OCI-LY1 (cell line): ENCODE measurements around the gene BBC3.

Source experiments
- H2AFZ ChIP-seq: fragments of 200-600 bp; sonication (generic), shearing (Covaris generic); 2 replicates; pipeline ENCODE4 v1.6.0; 2014; ENCODE audit warnings: antibody characterized with exemption, mild to moderate bottlenecking, low read length
- H3F3A ChIP-seq: fragments of 200-600 bp; sonication (generic), shearing (Covaris generic); 2 replicates; pipeline ENCODE4 v1.6.0; 2014; ENCODE audit warnings: mild to moderate bottlenecking, antibody characterized with exemption, low read length, moderate library complexity; ENCODE audit not compliant: insufficient read depth
- H3K27ac ChIP-seq: fragments of 200-600 bp; sonication (generic); 2 replicates; pipeline ENCODE4 v1.5.1; 2014; ENCODE audit warnings: low read length, mixed run types, mild to moderate bottlenecking, low read depth; ENCODE audit not compliant: poor library complexity, severe bottlenecking
- H3K27me3 ChIP-seq: fragments of 200-600 bp; sonication (generic); 2 replicates; pipeline ENCODE4 v1.6.0; 2014; ENCODE audit warnings: antibody characterized with exemption, mild to moderate bottlenecking, low read length, moderate library complexity; ENCODE audit not compliant: insufficient read depth
- H3K36me3 ChIP-seq: fragments of 200-600 bp; sonication (generic); 2 replicates; pipeline ENCODE4 v1.6.1; 2014; ENCODE audit warnings: mild to moderate bottlenecking, antibody characterized with exemption, low read length, moderate library complexity, mixed read lengths; ENCODE audit not compliant: insufficient read depth
- H3K4me1 ChIP-seq: fragments of 200-600 bp; sonication (generic); 2 replicates; pipeline ENCODE4 v1.5.1; 2014; ENCODE audit warnings: mild to moderate bottlenecking, low read length, moderate library complexity; ENCODE audit not compliant: insufficient read depth, severe bottlenecking
- H3K4me2 ChIP-seq: fragments of 200-600 bp; sonication (generic), shearing (Covaris generic); 2 replicates; pipeline ENCODE4 v1.6.1; 2014; ENCODE audit warnings: low read length
- H3K4me3 ChIP-seq: fragments of 200-600 bp; sonication (generic); 2 replicates; pipeline ENCODE4 v1.5.1; 2014; ENCODE audit warnings: low read length, low read depth, mild to moderate bottlenecking, mixed read lengths; ENCODE audit not compliant: poor library complexity, severe bottlenecking
- H3K79me2 ChIP-seq: fragments of 200-600 bp; shearing (Covaris generic); 2 replicates; pipeline ENCODE4 v1.6.1; 2016; ENCODE audit warnings: mixed run types, low read length, mixed read lengths; ENCODE audit not compliant: insufficient read depth
- H3K9ac ChIP-seq: fragments of 200-600 bp; sonication (generic), shearing (Covaris generic); 2 replicates; pipeline ENCODE4 v1.6.1; 2014; ENCODE audit warnings: mild to moderate bottlenecking, low read length, mixed read lengths
- H3K9me2 ChIP-seq: fragments of 200-600 bp; sonication (generic), shearing (Covaris generic); 2 replicates; pipeline ENCODE4 v1.6.1; 2014; ENCODE audit warnings: low read depth, mild to moderate bottlenecking, low read length, mixed read lengths
- H3K9me3 ChIP-seq: fragments of 200-600 bp; shearing (Covaris generic); 2 replicates; pipeline ENCODE4 v1.6.1; 2014; ENCODE audit warnings: low read length, mixed read lengths
- H4K20me1 ChIP-seq: fragments of 200-600 bp; sonication (generic), shearing (Covaris generic); 2 replicates; pipeline ENCODE4 v1.6.0; 2016; ENCODE audit warnings: mild to moderate bottlenecking, low read length; ENCODE audit not compliant: insufficient read depth
- CTCF ChIP-seq: fragments of 200-600 bp; sonication (generic), shearing (Covaris generic); IDR thresholded peaks from 2 replicates; pipeline ENCODE4 v1.5.1; 2017; ENCODE audit warnings: mild to moderate bottlenecking, antibody characterized with exemption, low read length, moderate library complexity, mixed read lengths
- EZH2 ChIP-seq: fragments of 200-600 bp; sonication (generic), shearing (Covaris generic); IDR thresholded peaks from 2 replicates; pipeline ENCODE4 v1.8.0; 2017; ENCODE audit warnings: borderline replicate concordance, mixed run types, mild to moderate bottlenecking, antibody characterized with exemption, low read length, moderate library complexity, mixed read lengths

Gene BBC3

GRCh38 chr19:47274891-47275761 lies 44.1 kb upstream of the BBC3 start:
- Histone ChIP-seq H3K27ac (no peak overlapping the region), H3K4me2 (peak overlapping the region; percentile 92), H3K9me3 (no peaks in the 10 kb centered on the region), H3K27me3 (no peaks in the 10 kb centered on the region), H3K4me3 (peak overlapping the region; percentile 67), H3K36me3 (peaks cover 15% of the 10 kb centered on the region), H3K9me2 (no peaks in the 10 kb centered on the region), H3K9ac (peak overlapping the region; percentile 60), H3K4me1 (peaks cover 19% of the 10 kb centered on the region), H3F3A (no peaks in the 10 kb centered on the region), H4K20me1 (no peaks in the 10 kb centered on the region), H2AFZ (no peak overlapping the region), H3K79me2 (no peaks in the 10 kb centered on the region)
- TF ChIP-seq EZH2 = no peak

- no peaks in the 10 kb centered on the region for H4K20me1 ChIP-seq
- peaks cover 19% of the 10 kb centered on the region for H3K4me1 ChIP-seq
- H3K4me3 ChIP-seq = peak within 1 kb of the TSS; percentile 82
- peak within 1 kb of the TSS; percentile 93 for H3K9ac ChIP-seq
- no peak within 1 kb of the TSS for H2AFZ ChIP-seq
- H3K9me3 ChIP-seq = no peaks in the 10 kb centered on the region
- no peaks in the 10 kb centered on the region for H3K79me2 ChIP-seq
- H3K36me3 ChIP-seq = peaks cover 15% of the 10 kb centered on the region
- H3K27ac ChIP-seq = peak within 1 kb of the TSS; percentile 91
- TF ChIP-seq CTCF = no peak
- H3K27me3 ChIP-seq = no peaks in the 10 kb centered on the region
- peak within 1 kb of the TSS; percentile 92 for H3K4me2 ChIP-seq
- no peaks in the 10 kb centered on the region for H3F3A ChIP-seq
- no peaks in the 10 kb centered on the region for H3K9me2 ChIP-seq
Measured at GRCh38 chr19:47274071-47274890, 43.3 kb upstream of the BBC3 start, which contains the start of gene INAFM1. Gene INAFM1, plus strand, starts transcription at chr19:47274885. Its CDS starts 35 bp downstream, at chr19:47274920.

GRCh38 chr19:47273313-47274070 lies 42.5 kb upstream of the BBC3 start:
- Histone ChIP-seq H3K79me2 (no peaks in the 10 kb centered on the region), H3K4me3 (peak overlapping the region; percentile 82), H2AFZ (no peak overlapping the region)

More at GRCh38 chr19:47273313-47274070, 42.5 kb upstream of the BBC3 start:
- Histone ChIP-seq H3F3A (no peaks in the 10 kb centered on the region), H3K9ac (peak overlapping the region; percentile 93), H4K20me1 (no peaks in the 10 kb centered on the region), H3K36me3 (peaks cover 15% of the 10 kb centered on the region), H3K9me2 (no peaks in the 10 kb centered on the region), H3K4me1 (peaks cover 19% of the 10 kb centered on the region), H3K4me2 (peak overlapping the region; percentile 88), H3K27ac (peak overlapping the region; percentile 91), H3K27me3 (no peaks in the 10 kb centered on the region), H3K9me3 (no peaks in the 10 kb centered on the region)
- TF ChIP-seq EZH2 (no peak), CTCF (no peak)
